Measurements from ENCODE around the gene OR51Q1.

The OR51Q1 gene, protein sequence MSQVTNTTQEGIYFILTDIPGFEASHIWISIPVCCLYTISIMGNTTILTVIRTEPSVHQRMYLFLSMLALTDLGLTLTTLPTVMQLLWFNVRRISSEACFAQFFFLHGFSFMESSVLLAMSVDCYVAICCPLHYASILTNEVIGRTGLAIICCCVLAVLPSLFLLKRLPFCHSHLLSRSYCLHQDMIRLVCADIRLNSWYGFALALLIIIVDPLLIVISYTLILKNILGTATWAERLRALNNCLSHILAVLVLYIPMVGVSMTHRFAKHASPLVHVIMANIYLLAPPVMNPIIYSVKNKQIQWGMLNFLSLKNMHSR

DNA sequence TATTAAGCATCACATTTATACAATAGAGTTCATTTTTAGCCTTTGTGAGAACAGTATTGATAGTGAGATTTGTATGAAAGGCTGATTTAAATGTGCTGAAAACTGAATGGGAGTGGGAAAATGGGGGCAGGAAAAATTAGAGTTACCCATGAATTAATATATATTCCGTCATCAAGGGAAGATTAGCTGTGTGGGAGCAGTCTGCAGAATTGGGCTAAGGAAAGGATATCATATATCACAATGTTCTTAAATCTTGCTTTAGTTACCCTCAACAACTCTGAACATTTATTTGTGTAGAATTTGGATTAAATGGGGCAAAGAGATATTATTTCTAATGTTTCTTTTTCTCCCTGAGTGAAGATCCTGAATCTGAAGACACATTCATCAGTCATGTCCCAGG, at the start of gene OR51Q1:
Gene OR51Q1, plus strand, starts transcription at position 301 of the 400 bp plus-strand sequence. Its CDS starts 90 bp downstream, at position 391.
- no peak for DNase-seq (ENCODE audit: low read depth in 4 of 4, low spot score in 1 of 4)

DNA sequence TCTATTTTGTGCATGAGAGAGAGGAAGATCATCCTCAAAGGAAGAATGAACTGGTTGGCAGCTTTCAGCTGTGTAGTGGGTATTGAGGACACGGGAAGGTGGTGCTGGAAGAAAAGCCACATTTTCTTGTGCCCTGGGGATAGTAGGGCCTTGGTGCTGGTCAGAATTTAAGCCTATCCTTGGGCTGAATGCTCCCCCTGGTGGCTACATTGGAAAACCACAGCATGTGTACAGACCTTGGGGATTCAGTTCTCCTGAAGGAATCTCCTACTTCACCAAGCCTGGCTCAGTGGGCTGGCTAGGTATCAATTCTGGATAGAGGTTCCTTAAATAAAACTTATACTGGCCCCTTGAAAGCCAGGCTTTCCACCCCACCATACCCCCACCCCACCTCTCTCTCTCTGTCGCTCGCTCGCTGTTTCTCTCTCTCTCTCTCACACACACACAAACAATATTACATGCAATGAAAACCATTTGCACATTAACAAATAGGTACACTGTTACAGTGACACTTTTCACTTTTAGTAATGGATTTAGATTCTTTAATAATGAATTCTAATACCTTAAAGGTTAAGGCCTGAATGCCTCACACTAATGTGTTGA, 41.1 kb upstream of the OR51Q1 start:
- peak in 2 of 4 experiments; percentile 4 to 6 for DNase-seq (ENCODE audit: low read depth in 4 of 4, low spot score in 1 of 4)

DNA sequence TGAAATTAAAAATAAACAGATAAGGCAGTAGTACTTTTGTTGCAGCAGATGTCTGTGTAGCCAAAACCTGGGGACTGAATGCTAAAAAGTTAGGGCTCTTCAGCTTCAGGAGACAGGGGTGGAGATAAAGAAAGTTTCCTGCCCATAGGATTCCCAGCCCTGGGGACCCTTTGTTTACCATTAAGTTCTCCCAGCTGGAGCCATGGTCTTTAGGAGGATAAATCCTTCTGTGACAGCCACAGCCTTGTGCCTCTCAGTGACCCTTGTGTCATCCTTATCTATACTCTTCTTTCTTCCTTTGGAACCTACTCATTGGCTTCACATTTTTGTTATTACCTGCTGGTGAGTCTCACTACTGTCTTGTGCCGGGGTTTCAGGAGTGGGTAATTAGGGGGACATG, 38.3 kb upstream of the OR51Q1 start, which contains the start of gene OR51M1:
Gene OR51M1, plus strand, starts transcription at position 237 of the 400 bp plus-strand sequence. CDS start 5,587 bp downstream, outside the sequence.
- DNase-seq (ENCODE audit: low read depth in 4 of 4, low spot score in 1 of 4), result no peak

DNA sequence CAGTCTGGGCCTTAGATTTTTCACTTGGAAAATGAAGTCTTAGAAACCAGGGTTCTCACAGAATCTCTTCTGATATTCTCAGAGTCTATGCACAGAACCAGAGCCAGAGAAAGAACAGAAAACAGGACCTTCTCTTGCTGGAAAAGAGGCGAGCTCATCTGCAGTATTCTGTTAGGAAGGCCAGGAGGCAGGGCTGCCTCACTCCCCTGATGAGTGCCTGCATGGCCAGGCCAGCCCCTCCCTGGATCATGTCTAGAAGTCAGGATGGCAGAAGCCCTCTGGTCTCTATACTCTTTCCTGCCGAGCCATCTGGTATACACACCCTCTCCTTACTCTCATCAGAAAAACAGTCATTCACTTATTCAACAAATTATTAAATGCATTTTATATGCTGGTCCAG, 37.6 kb upstream of the OR51Q1 start:
- no peak for DNase-seq (ENCODE audit: low read depth in 4 of 4, low spot score in 1 of 4)

DNA sequence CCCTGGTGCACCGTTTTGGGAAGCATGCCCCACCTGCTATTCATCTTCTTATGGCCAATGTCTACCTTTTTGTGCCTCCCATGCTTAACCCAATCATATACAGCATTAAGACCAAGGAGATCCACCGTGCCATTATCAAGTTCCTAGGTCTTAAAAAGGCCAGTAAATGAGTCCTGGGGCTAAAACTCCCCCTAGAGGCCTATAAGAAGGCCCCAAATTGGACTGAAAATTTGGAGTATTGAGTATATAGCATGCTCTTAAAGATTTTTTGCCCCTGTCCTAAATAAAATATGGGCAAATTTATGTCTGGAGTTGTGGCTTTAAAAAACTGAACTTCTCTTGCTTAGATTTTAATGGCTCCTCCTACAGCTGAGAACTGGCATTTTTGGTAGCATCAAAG, 31.7 kb upstream of the OR51Q1 start:
- DNase-seq (ENCODE audit: low read depth in 4 of 4, low spot score in 1 of 4), result no peak

DNA sequence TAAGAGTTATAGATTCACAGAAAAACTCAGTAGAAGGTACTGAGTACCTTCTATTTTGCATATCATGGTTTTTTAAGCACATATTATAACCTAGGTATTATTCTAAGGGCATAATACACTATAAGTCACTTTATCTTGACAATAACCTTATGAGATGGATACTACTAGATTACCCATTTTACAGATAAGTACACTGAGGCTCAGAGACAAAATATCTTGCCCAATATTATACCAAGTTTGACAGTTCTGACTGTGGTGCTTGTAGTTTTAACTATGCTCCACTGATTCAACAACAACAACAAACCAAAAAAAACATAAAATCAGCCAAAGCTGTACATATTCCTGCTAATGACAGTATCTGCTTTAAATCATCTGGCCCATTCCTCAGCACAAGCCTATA, 27.8 kb upstream of the OR51Q1 start:
- no peak for DNase-seq (ENCODE audit: low read depth in 4 of 4, low spot score in 1 of 4)

DNA sequence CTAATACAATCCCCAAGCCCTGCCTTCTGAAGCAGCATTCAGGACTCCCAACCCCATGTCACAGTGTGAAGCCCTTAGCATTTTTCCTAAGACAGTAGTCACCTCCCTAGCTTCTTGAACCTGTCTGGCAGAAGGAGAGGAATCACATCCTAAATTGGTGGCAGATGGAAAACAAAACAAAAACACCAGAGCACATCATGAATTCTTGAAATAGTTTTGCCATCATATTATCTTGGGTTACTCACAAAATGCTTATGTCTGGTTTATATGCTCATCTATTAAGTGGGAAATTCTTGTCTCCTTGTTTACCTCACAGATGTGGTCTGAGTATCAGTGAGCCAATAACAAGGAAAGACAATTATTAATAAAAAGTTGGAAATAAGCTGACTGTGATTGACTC, 23.0 kb upstream of the OR51Q1 start:
- no peak for DNase-seq (ENCODE audit: low read depth in 4 of 4, low spot score in 1 of 4)

DNA sequence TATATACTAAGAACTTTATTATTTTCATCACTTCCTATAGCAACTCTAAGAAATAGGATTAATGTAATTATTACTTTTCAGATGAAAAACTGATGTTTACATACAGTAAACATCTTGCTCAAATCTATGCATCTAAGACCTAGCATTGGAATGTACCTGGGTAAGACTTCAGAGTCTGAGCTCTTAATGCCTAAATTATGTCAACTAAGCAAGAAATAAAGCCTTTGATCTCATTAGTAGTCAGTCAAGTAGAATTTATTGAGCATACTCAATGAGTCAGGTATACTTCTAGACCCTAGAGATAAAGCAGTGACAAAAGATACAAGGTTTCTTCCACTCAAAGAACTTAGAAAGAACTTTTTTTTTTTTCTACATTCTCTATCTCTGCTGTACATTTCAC, 16.7 kb upstream of the OR51Q1 start:
- no peak for DNase-seq (ENCODE audit: low read depth in 4 of 4, low spot score in 1 of 4)

DNA sequence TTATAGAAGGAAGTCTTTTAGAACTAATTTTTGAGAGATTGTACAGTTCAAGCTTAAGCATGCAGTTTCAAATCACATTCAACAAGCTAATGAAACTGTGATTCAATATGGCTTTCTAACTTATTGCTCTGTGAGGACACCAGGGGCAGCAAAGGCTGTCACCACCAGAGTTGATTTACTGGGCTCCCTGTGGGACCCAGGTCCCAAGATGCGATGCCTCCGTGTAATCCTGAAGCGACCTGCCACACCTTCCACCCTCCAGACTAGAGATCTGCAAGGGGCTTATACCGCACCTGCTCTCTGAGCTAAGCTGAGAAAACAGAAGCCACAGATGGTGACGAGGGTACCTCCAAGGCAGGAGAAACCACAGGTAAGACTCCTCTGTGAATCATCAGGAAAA, 918 bp upstream of the OR51Q1 start:
- DNase-seq (ENCODE audit: low read depth in 4 of 4, low spot score in 1 of 4), result no peak

DNA sequence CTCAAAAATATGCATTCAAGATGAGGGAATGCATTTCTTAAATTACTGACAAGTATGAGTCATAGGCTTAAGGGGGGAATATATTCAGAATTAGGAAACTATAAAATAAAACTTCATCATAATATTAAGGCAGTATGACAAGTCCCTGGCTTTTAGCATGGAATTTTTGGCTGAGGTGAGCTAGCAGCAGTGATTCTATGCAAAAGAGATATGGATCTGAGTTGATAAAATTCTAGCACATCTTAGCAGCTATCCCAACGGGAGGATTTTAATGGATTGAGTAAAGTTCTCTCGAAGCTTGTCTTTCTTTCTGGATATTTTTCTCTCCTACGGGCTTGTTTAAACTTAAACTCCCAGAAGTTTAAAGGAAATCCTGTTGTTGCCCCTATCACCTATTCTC, 1.2 kb downstream of the OR51Q1 start:
- no peak for DNase-seq (ENCODE audit: low read depth in 4 of 4, low spot score in 1 of 4)

DNA sequence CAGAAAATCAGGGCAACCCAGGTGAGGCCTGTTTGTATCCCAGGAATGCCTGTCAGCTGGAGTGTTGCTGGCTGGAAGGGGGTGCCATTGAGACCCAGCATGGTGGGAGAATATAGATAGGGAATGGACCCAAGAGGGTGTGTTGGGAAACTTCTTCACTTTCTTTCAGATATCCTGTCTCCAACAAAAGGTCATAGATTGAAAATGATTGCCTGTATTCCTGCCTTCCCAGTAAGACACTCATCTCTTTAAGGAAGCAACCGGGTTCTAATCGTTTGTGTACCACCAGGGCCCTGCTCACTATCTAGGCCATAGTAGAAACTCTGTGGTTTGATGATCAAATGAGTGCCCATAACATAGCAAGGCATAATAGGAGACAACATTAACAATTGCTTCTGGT, 19.5 kb downstream of the OR51Q1 start, which contains the start of gene OR51I1:
Gene OR51I1, minus strand, starts transcription at position 101 of the 400 bp plus-strand sequence. Its CDS starts 0 bp downstream, at position 101.
- DNase-seq (ENCODE audit: low read depth in 4 of 4, low spot score in 1 of 4), result no peak

DNA sequence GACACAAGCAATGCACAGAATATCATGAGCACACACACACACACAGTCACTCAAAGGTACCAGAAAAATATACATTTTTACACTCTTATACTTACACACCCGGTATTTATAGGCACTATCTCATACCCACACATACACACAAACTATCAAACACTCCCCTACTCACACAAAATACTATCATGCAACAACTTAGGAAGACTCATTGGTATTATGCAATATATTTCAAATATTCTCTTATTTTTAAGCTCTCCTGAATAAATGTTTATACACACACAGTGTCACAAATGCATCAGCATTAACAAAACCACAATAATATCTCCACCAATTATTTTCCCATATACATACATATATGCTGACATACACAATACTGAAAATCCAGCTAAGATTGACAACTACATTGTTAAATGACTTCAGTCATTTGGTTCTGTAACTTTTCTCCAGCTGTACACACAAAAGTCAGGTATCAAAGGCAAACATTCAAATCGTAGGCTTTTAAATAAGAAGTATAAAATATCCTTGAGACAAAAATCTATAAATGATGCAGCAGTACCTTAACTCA, 22.0 kb downstream of the OR51Q1 start:
- no peak for DNase-seq (ENCODE audit: low read depth in 4 of 4, low spot score in 1 of 4)

DNA sequence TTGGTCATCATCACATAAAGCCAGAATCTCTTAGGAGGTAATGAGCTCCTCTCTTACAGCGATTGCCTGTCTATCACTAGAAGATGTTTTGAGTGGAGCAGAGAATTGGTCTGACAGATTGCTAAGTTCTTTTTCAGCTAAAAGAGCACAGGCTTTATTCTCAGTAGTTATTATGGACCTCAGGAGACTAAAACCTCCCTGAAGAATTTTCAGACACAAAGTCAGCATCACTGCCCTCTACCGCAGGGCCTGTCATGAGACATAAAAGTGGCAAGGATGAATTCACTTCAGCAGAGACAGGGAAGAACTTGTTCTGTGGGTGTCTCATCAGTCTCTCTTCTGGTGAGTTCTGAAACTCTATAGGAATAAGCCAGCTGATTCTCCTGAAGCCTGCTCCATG, 27.1 kb downstream of the OR51Q1 start, which contains the start of gene OR51I2:
Gene OR51I2, plus strand, starts transcription at position 301 of the 400 bp plus-strand sequence. CDS start 4,166 bp downstream, outside the sequence.
- no peak for DNase-seq (ENCODE audit: low read depth in 4 of 4, low spot score in 1 of 4)

DNA sequence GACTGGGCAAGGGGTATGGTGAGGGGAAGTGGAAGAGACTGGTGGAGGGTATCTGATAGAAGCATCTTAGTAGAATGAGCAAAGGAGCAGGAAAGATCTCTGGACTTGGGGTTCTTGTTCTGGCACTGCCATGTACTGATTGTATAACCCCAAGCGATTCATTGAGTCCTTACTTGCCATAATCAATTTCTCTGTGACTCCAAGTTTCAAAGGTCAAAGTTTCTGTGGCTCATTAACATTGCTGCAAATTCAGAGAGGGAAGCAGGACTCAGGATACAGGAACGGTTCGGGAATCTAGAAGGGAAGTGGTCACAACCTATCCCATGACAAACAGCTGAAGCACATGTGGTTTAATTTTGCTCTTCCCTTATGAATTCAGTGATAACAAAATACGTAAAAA, 27.5 kb downstream of the OR51Q1 start:
- DNase-seq (ENCODE audit: low read depth in 4 of 4, low spot score in 1 of 4), result no peak

DNA sequence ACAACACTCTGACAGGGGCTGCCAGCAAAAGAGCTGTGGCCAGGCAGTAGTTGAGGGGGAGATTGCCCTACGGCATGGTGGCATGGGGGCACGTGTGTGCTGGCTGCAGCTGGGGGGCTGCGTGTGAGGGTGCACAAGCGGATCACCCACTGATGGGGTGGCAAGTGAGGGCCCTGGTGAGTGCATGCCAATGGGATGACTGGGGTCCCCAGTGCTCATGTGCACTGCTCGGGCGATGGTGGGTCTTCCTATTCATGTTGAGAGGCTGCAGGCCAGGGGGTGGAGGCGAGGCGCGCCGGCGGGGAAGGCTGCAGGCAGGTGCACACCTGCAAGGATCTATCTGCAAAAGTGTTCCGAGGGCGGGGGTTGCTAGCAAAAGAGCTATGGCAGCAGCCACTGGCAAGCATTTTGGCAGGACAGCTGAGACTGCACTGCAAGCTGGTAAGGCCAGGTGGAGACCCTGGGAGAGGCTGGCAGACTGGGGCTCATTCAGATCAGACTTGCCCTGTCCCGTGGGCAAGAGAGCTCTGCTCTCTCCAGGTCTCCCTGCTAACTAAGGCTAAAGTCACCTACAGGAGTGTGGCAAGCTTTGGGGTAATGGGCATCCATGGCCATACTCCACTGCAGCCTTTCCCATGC, 39.2 kb downstream of the OR51Q1 start:
- no peak for DNase-seq (ENCODE audit: low read depth in 4 of 4, low spot score in 1 of 4)

DNA sequence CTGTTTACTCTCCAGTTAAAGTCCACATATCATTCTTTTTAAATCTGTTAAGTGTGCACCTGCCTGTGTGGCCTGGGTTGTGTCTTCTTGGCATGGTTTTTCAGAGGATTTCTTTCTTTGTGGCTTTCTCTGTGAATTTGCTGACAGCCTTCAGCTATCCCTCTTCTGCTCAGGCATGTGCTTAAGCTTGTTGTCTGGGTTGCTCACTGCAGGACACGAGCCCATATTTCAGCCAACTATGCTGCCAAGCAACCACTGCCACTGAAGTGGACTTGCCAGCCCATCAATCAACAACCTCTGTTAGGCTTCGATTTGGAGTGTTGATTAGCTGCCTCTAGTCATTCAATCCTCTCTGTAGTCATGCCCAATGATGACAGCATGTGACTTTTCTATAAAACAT, 45.6 kb downstream of the OR51Q1 start:
- DNase-seq (ENCODE audit: low read depth in 4 of 4, low spot score in 1 of 4), result no peak

All from stimulated activated CD4-positive, alpha-beta T cell treated with anti-CD3 and anti-CD28 coated beads, Interleukin-1b, Interleukin-23, amount 100 ng/mL, for 24 hours (primary cell).